Measurements from ENCODE around the gene HOXA4.

The HOXA4 gene

DNA sequence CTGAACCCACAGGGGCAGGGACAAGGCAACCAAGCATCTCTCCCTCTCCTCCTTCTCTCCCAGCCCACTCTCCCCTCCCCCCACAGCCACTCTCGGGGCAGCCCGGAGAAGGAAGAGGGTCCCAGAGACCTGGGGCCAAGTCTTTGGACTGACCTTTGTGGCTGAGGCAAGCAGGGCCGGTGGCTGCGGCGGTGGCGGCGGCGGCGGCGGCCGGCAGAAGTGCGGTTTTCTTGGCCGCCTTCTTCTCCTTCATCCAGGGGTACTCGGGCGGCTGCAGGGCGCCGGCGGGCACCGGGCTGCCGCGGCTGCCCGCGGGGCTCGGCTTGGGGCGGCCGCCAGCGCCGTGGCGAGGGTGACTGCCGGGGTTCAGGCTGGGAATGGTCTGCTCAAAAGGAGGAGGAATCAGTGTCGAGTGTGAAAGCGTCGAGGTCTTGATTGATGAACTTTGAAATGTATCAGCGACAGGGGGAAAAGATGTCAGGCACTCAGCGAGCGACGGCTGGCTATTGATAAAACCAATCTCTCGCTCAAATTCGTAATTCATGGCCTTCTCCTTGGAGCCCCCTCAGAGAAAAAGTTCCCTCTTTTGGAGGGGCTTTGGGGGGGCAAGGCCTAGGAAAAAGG lies 28.5 kb downstream of the HOXA4 start:
- no peak for DNase-seq

DNA sequence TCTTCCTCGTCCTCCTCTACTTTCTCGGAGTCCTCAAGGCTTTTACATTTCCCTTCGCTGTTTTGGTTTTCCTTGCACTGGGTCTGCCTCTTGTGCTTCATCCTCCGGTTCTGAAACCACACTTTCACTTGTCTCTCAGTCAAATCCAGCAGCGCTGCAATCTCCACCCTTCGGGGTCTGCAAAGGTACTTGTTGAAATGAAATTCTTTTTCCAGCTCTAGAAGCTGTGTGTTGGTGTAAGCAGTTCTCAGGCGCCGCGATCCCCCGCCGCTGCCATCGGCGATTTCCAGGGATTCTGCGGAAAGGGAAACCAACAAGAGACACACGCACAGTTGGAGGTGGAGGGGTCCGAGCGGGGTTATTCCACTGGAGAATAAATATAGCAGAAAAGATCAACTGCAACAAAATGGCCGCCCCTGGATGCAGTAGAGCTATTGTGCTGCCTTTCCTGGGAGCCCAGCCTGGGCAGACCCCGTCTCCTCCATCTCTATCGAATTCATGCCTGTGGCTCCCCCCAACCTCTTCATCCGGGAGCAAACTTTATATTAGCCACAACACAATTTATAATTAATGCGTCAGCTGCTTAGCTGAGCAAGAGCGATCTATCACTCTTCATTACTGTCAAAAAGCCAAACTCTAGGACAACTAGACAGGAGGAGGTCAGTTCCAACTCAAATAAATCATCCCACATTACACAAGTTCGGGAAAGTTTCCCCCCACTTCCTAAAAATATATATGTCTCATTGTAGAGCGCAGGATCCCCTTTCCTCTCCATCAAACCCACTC lies 29.2 kb downstream of the HOXA4 start:
- DNase-seq, result no peak

DNA sequence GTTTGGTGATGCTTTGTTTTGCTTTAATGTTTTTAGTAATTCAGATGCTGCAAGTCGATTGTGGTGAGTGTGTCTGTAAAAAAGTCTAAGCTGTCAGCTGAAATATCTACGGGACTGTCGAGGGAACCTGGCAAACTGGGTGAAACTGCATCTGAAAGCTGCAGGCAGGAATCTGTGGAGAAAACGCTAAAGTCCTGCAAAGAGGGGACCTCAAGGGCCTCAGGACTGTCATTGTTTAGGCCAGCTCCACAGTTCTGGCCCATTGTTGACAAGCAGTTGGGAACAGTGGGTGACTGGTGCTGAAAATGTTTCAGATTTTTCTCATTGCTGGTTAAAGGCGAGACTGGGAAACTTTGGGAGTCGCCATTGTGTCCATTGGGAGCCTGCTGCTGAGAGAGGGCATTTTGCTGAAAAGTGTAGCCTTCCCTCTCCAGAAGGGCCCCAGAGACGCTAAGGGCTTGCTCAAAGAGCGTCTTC lies 29.8 kb downstream of the HOXA4 start:
- DNase-seq, result no peak

DNA sequence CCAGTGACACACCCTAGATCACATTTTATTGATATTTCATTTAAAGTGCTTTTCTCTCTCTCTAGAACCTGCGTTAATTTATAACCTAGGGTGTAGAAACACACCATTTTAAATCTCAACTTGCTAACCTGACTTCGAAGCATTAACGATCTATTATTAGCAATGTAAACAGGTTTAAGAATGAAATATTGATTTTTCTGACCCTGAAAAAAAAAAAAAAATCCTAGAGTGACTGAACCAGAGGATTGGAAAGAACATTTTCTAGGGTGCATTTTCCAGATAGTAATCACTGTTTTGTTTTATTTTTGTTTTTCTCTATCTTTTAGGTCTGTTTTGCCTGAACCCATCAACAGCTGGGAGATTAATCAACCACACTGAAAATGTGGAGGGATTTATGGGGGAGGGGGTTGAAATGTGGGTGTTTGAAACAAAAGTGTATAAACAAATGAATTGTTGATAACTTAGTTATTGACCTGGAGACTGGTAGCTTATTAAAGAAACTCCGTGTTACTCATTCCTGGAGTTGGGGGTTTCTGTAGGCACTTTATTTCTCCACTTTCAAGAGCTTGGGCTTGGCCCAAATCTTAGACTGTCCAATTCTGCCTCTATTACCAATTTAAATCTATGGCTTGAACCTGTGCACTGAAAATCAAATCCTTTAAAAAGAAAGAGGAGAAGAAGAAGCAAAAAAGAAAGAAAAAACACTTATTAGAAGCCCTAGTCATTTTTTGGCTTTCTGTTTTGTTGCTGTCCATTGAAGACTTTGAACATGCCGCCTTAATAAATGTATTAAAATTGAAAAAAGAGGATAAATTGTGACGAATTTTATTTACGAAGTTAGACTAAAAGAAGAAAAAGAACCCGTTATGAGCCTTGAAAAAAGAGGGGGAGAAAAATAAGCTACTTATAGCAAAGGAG lies 30.8 kb downstream of the HOXA4 start:
- DNase-seq, result no peak

DNA sequence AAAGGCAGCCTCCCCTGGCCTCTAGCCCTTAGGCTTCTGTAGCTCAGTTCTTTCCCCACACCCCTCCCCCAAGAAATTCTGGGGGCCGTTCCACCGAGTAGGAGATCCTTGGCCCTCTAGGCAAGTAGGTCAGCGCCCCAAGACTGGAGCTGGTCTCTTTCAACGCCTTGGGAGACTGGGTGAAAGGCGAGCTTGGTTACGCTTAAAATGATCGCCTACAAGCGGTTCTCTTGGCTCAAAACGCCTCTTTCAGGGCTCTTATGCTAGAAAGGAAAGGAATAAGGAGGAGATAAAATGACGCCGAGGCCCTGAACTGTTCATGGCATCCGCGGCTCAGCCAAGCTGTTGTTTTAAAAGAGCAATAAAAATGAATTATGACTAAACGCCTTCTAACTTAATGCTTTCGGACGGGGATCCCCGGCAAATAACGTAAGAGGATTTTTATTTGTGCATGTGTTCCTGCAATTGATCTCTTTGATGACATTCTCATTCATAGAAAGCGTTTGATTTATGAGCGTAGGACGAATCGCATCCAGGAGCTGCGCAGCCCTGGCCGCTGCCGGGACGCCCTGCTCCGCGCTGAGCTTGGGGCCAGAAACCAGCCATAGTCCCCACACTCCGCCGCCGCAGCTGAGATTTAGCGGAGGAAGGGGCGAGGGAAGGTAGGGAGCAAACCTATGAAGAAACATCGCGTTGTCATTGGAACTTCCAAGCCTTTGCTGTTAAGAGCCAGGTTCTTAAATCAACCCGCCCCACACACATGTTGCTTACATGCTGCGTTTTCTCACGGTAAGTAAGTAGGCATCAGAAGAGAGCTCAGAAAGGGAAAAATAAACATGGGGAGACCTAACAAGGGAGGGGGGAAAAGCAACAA lies 31.7 kb downstream of the HOXA4 start:
- no peak for DNase-seq

DNA sequence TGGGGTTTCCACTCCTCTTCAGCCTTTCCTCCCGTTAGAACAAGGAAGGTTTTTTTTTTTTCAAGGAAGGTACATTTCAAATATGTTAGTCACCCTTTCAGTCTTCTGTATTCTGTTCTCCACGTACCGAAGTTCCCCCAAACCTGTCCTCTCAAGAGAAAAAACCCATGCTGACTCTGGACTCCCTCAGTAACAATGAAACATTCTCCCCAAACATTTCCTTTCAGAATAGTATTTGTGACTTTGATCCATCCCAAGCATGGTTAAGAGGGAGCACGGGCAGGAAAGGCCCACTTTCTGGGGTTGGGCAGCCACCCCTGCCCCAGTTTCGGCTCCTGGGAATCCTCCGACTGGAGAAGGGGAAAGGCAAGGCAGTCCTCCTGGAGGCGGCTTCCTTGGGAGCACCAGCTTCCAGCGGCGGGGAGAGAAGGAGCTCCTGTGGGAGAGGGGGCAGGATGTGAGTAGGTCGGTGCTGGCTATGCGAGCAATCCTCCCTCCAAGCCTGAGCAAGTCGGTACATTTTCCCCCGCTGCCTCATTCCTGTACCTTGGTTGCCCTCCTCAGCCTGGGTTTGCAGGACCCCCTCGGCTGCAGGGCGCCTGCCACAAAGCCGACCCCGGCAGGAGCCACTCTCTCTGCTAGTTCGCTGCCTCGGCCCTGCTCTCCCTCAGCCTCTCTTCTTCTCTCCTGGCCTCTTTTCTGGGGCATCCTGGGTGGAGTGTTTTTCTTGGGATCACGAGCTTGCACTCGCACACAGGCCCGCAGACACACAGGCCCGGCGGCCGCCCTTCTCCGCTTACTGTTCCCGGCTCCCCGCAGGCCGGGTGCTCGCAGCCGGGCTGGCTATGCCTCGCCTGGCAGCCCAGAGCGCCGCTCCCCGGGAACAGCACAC lies 32.6 kb downstream of the HOXA4 start:
- no peak for DNase-seq

DNA sequence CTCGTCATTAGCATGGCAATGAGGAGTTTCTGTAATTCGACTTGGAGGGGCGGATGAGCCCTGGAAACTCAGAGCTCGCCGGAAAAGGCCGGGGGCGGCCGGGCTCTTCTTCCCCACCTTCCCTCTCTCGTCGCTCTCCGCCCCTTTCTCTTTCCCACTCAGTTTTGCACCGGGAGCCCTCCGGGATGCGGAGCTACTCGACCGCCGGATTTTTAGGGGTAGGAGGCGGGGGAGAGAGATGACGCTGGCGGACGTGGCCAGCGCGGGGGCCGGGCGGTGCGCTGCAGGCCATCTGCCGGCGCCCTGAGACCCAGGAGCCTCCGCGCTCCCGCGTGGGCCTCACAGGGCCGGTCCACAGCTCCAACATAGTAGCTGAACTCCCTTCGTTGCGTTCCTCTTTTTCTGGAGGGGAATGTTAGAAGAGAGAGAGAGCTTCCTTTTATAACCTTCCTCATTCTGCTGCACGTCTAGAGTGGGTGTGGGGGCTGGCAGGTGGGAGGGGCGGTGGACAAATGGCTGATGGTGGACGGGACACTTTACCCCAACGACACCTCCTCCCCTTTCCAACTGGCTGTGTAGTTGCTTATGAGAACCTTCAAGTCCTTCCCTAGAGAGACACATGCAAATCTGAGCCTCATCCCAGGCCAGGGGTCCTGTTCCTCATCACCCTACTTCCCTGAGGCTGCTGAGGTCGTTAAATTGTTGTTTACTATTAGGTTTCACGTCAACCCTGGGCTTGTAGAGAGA lies 33.6 kb downstream of the HOXA4 start:
- no peak for DNase-seq

DNA sequence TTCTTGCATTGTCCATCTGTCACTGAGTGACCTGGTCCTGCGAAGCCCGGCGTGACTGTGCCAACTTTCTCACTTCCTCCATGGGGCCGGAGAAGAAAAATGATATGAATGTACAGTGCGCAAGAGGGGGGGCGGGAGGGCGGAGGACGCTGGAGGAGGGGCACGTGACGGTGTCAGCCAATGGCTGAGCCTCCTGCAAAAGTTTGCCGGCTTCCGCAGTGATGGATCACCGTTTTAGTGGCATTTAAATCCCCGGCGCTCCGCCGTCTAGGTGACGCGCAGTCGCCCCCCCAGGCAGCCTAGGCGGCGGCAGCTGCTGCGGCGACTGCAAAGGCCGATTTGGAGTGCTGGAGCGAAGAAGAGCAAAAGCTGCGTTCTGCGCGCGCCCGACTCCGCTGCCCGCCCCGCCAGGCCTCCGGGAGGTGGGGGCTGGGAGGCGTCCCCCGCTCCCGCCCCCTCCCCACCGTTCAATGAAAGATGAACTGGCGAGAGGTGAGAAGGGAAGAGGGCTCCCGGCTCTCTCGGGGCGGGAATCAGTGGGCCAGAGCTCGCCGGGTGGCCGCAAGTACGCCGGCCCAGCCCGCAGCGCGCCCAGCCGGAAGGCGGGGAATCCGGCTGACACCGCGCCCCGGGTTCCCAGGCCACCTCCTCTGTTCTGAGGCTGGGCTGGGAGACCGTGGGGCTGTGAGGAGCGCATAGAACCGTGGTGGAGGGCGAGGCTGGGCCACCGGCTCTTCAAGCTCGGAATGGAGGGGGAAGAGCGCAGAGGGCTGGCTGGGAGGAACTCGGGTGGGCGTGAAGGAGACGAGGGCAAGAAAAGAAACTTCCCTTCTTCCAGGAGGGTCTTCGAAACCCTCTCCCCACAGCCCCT lies 34.4 kb downstream of the HOXA4 start, which contains the start of gene HOXA1:
TSS of gene HOXA1 (minus strand) at position 104 of the 871 bp plus-strand sequence. CDS start at position 16, 88 bp downstream.
- DNase-seq, result peak; percentile 69

DNA sequence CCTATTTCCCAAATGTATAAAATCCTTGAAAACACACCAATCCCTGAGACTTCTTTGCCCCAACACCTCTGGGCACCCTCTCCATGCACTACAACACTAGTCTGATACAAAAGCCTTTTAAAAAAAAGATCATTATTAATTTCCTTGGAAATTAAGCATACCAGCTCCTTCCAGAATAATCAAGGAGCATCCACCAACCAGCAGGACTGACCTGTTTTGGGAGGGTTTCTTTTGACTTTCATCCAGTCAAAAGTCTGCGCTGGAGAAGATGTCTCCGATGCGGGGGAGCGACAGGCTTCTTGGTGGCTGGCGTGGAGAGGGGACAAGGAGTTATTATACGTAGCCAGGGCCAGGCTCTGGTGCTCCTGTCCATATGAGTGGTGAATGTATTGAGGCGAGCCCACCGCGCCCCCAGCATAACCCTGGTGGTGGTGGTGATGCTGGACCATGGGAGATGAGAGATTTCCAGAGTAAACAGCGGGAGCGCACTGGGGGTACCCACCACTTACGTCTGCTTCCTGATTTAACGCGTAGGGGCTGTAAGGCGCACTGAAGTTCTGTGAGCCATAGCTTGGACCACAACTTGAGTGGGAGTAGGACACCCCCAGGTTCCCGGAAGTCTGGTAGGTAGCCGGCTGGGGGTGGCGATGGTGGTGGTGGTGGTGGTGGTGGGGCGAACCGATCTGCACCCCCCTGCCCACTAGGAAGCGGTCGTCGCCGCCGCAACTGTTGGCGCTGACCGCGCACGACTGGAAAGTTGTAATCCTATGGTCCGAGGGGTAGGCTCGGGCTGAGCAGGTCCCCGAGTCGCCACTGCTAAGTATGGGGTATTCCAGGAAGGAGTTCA lies 35.3 kb downstream of the HOXA4 start:
- DNase-seq, result no peak

DNA sequence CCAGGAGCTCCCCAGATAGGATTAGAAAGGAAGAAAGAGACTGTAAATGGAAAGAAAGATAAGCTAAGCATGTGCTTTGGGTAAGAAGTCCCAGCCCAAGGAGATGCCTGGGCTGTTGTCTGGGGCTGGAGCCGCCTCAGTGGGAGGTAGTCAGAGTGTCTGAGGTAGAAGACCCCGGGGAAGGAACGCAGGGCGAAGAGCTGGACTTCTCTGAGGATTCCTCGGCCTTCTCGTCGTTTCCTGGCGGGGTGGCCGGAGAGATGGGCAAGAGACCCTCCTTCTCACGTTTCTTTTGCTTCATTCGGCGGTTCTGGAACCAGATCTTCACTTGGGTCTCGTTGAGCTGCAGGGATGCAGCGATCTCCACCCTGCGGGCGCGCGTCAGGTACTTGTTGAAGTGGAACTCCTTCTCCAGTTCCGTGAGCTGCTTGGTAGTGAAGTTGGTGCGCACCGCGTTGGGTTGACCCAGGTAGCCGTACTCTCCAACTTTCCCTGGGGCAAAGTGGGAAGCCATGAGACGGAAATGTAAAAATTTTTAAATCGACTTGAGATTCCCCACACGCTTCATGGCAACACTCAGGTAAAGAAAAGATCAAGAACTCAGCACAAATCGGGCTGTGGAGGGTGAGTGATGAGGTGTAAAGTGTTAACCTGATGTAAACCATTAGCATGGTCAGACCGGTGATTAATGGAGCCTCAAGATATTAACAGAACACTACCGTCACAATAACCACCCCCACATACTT lies 36.1 kb downstream of the HOXA4 start:
- DNase-seq, result no peak

DNA sequence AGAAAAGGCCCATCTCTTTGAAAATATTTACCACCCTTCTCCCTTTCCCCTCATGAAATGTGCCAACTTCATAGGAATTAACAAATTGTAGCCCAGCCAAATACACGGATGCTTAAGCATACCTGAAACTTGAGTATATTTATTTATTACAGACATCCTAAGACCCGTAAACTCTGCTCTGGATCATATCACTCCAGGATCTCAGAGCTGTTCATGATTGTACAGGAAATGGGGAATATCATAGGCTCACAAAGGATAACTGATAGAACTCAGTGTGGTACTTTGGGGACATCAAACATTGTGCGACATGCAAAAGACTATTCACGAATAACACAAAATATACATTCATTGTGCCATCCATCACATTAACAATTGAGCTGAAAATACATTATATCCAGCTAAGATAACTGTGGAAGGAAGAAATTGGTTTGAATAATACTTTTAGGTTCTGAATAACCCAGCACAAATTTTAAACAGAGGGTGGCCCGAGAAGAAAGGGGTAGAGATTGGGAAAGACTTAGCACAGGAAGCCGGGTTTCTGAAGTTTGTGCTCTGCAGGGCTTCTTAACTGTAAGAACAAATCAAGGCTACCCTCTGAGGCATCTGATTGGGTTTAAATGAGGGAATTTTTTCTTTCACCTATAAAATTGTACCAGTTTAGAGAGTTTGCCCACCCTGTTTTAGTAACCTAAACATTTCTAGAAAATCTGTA lies 37.2 kb downstream of the HOXA4 start:
- DNase-seq, result no peak

DNA sequence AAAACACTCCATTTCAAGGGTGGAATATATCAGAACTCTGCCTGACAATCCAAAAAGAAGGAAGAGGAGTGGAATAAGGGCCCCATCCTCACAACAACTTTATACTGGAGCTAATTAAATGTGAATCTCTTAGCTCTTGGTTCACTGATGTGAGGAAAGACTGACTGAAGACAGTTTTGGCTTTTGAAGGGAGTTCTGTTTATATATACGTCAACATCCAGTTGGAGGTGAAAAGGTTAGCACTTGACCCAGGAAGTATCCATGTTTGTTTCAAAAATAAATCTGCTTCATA lies 37.8 kb downstream of the HOXA4 start:
- DNase-seq, result no peak

DNA sequence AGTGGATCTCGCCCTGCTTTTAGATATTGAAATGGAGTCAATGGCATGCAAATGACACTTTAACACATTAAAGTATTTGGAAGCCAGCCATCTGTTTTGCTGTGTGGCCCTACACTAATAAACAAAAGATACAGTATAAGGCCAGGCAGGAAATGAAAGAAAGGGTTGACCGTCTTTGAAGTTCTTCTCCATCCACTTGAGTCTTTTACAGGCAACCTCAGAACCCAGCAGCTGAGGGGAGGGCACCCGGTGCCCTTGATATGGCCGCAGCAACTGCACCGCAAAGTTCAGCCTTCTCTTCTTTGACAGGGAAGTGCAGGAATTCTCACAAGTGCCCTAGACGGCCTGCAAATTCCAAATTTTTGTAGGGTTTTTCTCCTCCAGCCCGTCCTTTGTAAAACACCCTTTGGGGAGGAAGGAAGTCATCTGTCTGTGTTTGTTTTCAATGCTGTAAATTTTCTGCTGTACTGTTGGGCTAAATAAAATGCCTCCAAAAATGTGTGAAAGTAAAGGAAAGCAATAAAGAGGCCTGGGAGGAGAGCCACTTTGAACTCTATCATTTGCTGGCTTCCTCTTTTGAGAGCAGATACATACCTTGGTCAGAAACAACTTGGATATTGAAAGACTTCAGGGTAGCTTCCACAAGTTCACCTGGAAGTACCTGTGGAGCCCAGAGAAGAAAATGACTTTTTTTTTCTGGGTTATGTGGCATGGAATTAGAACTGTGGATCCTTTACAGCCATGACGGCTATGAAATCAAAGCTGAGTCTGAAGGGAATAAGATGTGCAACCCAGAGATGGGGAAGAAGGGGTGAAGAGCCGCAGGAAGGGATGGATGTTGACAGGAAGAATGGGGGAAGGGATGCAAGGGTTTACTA lies 38.4 kb downstream of the HOXA4 start:
- DNase-seq, result no peak

DNA sequence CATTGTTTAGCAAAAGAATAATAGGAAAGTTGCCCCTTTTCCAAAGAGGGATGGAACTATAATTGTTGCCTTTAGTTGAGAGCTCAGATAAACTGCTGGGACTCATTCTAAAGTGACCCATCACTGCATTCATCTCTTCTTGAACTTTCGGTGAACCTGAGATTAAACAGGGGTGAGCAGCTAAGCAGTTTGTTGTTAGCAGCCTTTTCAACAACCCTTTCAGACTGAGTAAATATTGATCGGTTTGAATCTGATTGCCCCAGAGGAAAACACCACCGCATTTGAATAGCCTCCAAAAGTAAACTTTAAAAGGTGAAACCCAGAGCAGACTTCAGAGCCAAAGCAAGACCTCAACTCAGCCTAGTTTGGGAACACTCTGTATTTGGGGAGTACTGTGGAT lies 39.5 kb downstream of the HOXA4 start:
- no peak for DNase-seq

DNA sequence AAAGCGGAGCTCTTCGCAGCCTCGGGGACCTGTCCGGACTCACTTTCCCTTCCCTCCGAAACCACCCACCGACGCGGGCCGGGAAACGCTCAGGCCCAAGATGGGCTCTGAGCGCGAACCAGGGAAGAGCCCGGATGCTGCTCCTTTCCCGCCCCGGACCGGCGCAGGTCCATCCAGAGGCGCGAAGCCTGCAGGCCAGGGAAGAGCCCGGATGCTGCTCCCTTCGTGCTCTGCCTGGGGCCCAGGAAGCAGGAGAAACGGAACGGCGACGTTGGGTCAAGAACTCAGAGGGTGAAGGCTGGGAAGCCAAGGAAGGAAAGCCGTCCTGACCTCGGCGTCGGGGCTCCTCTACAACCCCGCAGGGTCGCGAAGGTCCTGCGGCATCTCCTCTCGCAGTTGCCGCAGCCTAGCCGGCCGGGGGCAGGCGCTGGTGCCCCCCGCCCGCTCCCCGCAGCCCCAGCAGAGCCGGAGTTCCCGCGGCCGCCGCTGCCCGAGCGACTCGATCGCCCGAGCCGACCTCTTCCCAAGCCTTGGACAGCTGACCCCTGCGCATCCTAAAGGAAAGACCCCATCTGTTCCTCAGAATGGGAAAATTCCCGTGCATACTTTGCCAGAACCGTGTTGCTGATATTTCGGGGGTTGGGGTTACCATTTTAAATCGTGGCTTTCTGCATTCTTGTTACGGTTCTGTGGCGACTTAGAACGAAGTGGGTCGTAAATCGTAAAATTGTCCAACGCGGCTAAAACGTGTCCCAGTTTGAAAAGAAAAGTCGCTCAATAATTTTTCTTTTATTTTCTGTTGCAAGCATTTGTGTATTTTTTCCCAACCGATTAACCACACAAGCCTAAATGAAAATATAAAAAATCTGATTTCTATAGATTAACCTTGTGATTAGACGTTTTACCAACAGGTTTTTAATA lies 42.3 kb downstream of the HOXA4 start:
- no peak for DNase-seq

Measured in stimulated activated CD4-positive, alpha-beta T cell treated with anti-CD3 and anti-CD28 coated beads, Interleukin-4, amount 100 ng/mL, for 1 hour (primary cell).